Gastroesophageal sphincter (tissue), 4 donors: ENCODE measurements around the gene OTOF. TPM values are rescaled to one million over a fixed set of nuclear protein-coding genes. Genes with fewer than 3 reads are reported as not detected.

Experiments used
- ATAC-seq: fragments of 150-250 bp; one replicate; pipeline ENCODE4 v1.9.1; 2016; ENCODE audit warnings: mild to moderate bottlenecking, moderate library complexity
- H3K27ac ChIP-seq, 4 donors: fragments of 200-600 bp; sonication (generic) in 3 of 4; 1 replicate in 3 of 4; 2 replicates in 1 of 4; pipeline ENCODE4 v1.5.1; 2016 to 2019
- H3K27me3 ChIP-seq: fragments of 200-600 bp; sonication (generic); one replicate; pipeline ENCODE4 v1.5.1; 2019
- H3K36me3 ChIP-seq, 2 donors: fragments of 200-600 bp; sonication (generic); one replicate each; pipeline ENCODE4 v1.5.1; 2019; ENCODE audit warnings: control low read depth in 1 of 2
- H3K4me1 ChIP-seq, 3 donors: fragments of 200-600 bp; sonication (generic); 1 replicate in 2 of 3; 2 replicates in 1 of 3; pipeline ENCODE4 v1.5.1; 2016 to 2019; ENCODE audit warnings: control low read depth in 2 of 3
- H3K4me3 ChIP-seq, 2 donors: fragments of 200-600 bp; sonication (generic); one replicate each; pipeline ENCODE4 v1.5.1; 2019; ENCODE audit warnings: mild to moderate bottlenecking in 1 of 2, moderate library complexity in 1 of 2
- H3K9me3 ChIP-seq, 3 donors: fragments of 200-600 bp; sonication (generic); one replicate each; pipeline ENCODE4 v1.5.1; 2017 to 2019; ENCODE audit warnings: control low read depth in 2 of 3
- CTCF ChIP-seq, 4 experiments: fragments of 200-600 bp in 2 of 4; fragments of 450-650 bp in 2 of 4; sonication (generic) in 1 of 4; IDR thresholded peaks; one replicate each; pipeline ENCODE4 v1.5.1; 2017 to 2019; ENCODE audit warnings: antibody characterized with exemption in 4 of 4, mild to moderate bottlenecking in 2 of 4, moderate library complexity in 2 of 4
- EP300 ChIP-seq: sonication (generic); formaldehyde crosslinking; IDR thresholded peaks from one replicate; pipeline ENCODE4 v1.6.1; 2017; ENCODE audit warnings: antibody characterized with exemption, mild to moderate bottlenecking
- POLR2A ChIP-seq, 2 donors: fragments of 450-650 bp; IDR thresholded peaks; one replicate each; pipeline ENCODE4 v1.6.1; 2017; ENCODE audit warnings: antibody characterized with exemption in 2 of 2, mild to moderate bottlenecking in 2 of 2, moderate library complexity in 1 of 2
- POLR2AphosphoS5 ChIP-seq: sonication (generic); formaldehyde crosslinking; IDR thresholded peaks from one replicate; pipeline ENCODE4 v1.6.1; 2017; ENCODE audit warnings: antibody characterized with exemption
- WGBS, 2 donors: methylation state at CpG; one replicate each; pipeline ENCODE4 v1.1.5; 2018; ENCODE audit warnings: low coverage in 1 of 2; 5-methylcytosine and 5-hydroxymethylcytosine counted together
- total RNA-seq, 4 donors: library from RNA; depleted of rRNA; stranded (reverse); fragments of >200 nt; gene quantifications; one replicate each; pipeline ENCODE4 v1.1.0, GENCODE V29; 2016

Gene OTOF
- total RNA-seq, 4 donors from 2014 or later = under 0.01 to 0.35 TPM; not detected in 2

DNA sequence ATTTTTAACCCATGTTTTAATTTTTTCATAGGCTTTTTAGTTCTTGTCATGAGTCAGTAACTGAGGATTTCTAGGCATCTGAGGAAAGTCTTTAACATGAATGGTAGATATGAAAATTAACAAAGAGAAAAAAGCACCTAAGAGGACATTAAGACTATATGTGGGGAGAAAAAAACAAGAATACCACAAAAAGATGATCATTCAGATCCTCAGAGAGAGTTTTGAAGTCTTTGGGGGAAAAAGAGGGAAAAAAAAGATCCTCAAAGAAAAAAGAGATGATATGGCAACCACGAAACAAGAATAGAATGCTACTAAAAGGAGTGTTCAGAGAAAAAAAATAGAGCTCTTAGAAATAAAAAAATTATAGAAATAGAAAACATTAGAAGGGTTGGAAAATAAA lies 68.1 kb downstream of the OTOF start:
- no peaks in the 10 kb centered on the region for H3K36me3 ChIP-seq
- 100% methylated on average over 1 of the region's 1 CpG; no CpG with 5 or more reads in 1 of the 2 donors for WGBS, 2 donors
- no peaks in the 10 kb centered on the region for H3K4me1 ChIP-seq
- H3K27ac ChIP-seq = no peak overlapping the region
- H3K27me3 ChIP-seq = peaks cover 4% of the 10 kb centered on the region
- ATAC-seq = no peak
- H3K9me3 ChIP-seq = no peaks in the 10 kb centered on the region
- H3K4me3 ChIP-seq = no peak overlapping the region
- no peak for TF ChIP-seq EP300
- no peak for TF ChIP-seq POLR2AphosphoS5
- TF ChIP-seq CTCF (IDR thresholded peaks at IDR 0.05) = no peak
- TF ChIP-seq POLR2A (IDR thresholded peaks at IDR 0.05) = no peak

DNA sequence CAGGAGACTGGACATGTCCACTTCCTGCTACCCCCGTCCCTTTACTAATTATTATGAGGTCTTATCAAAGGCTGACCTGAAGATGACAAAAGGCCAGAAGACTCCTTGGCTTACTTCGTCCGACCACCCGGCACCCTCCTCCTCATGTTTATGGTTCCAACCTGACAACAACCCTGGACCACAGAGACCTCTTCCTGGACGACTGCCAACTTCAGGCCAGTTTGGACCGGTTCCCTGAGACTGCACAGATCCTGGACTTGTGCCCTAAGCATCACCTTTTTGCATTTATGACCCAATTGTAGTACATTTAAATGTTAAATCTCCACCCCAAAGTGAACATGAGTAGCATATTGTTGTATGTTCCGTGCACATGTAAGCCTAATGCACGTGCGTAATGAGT lies 70.4 kb downstream of the OTOF start:
- no peak for ATAC-seq
- Histone ChIP-seq H3K36me3 (no peaks in the 10 kb centered on the region), H3K4me1 (no peaks in the 10 kb centered on the region), H3K27ac (no peak overlapping the region), H3K9me3 (no peaks in the 10 kb centered on the region), H3K4me3 (no peak overlapping the region), H3K27me3 (peaks cover 4% of the 10 kb centered on the region)
- no peak for TF ChIP-seq CTCF (IDR thresholded peaks at IDR 0.05)
- TF ChIP-seq POLR2A (IDR thresholded peaks at IDR 0.05) = no peak
- no peak for TF ChIP-seq EP300
- TF ChIP-seq POLR2AphosphoS5 = no peak
- WGBS, 2 donors = 50 to 56% methylated on average over 9 of the region's 9 CpGs

Other genes with a start within 250 kb of the OTOF start
- 100 to 1,000 TPM; 154 to 277 (median 186) TPM for gene HADHA, start 233.5 kb downstream of the OTOF start, total RNA-seq
- gene HADHB, start 233.2 kb downstream of the OTOF start, total RNA-seq = 100 to 1,000 TPM; 127 to 358 (median 218) TPM
- 10 to 100 TPM in 1 of 4 donors, 1 to 10 TPM in 3; 7.0 to 10.9 (median 8.7) TPM for gene SELENOI, start 132.0 kb downstream of the OTOF start, total RNA-seq
- not detected for gene ADGRF3, start 131.3 kb downstream of the OTOF start, total RNA-seq
- gene DRC1, start 76.2 kb downstream of the OTOF start, total RNA-seq = 1 to 10 TPM in 1 of 4 donors, under 1 TPM in 2, not detected in 1; 0.27 to 2.3 (median 0.54) TPM
- not detected for gene CIB4, start 163.2 kb upstream of the OTOF start, total RNA-seq
- 10 to 100 TPM in 2 of 4 donors, 1 to 10 TPM in 2; 2.0 to 13.9 (median 9.8) TPM for gene KCNK3, start 214.6 kb upstream of the OTOF start, total RNA-seq